Ramos (cell line): ENCODE measurements around the gene PHYKPL.

Source experiments
- in situ Hi-C: fragments of 300-500 bp; cut with MboI; formaldehyde crosslinking; loops from one replicate; pipeline ENCODE4 v1.14.3; 2022; ENCODE audit warnings: low sequenced_read_pairs; ENCODE audit not compliant: unreplicated experiment

Gene PHYKPL

DNA sequence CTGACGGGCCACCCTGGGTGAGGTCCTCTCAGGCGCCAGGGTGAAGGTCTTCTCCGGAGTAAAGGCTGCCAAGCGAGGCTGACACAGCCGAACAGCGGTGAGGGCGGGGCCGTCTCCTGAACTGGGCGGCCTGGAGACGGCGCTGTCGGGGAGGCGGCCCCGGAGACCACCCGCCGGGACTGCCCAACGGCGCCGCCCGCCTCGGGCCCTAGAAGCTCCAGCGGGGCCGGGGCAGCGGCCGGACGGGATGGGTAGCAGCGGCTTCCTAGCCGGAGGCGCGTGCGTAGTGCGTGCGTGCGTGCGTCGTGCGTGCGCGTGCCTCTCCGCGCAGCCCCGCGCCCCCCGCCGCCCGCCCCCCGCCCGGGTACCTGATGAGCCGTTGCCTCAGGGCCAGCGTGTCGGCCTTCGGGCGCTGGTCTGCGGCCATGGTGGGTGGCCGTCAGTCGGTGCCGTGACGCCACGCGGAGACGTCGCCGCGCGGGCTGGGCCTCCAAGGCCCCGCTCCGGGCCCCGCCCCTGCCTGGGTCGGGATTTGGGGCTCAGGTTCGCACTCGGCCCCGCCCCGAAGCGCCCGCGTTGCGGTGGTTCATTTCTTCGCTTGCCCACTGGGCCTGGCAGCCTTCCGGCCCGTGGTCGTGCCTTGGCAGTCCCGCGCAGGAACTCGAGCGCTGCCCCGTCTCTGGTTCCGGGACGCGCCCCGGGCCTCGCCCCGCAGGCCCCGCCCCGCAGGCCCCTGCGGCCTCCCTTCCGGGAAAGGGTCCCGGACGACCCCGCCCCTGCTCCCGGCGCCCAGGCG is at the start of gene PHYKPL:
Gene PHYKPL (minus strand): TSS at position 679 of the 796 bp plus-strand sequence. CDS start 252 bp downstream, at position 427.
- in situ Hi-C loops: no loop called here

DNA sequence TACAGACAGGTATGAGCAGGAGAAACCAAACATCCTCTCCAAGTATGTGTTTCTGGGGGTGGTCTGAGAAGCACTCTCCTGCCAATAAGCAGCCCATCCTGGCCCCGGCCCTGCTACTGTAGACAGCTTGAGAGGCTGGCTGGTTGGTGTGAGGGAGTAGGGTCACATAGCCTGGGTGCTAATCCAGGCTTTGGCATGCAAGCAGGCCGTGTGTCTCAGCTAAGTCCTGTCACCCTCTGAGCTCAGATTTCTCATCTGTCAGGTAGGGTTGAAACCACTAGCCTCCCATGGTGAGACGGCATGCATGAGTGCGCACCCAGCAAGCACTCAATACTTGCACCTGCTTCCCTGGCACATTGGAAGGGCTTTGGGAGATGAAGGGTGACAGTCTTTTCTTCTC is 49.8 kb upstream of the PHYKPL start:
- in situ Hi-C loops: loop anchor here (25.0 kb wide), 1 partner anchor 555 kb away; no protein-coding TSS in a partner anchor

DNA sequence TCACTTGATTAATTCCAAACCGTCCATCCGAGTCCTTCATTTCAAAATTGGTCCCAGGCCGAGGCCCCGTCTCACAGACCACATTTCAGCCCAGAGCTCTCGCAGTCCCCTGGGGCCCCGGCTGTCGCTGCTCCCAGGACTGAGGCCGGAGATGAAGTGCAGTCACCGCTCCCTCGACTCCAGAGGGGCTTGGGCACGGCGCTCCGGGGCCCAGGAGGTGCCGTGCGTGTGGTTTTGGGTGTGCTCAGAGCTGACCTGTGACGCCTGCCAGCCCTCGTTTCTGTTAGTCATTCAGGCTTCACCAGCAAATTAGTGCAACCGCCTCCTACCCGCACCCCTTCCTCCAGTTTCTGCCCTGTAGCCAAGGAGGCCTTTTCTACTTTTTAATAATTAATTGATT is 48.7 kb upstream of the PHYKPL start:
- in situ Hi-C loops: loop anchor here (25.0 kb wide), 1 partner anchor 556 kb away; no protein-coding TSS in a partner anchor

DNA sequence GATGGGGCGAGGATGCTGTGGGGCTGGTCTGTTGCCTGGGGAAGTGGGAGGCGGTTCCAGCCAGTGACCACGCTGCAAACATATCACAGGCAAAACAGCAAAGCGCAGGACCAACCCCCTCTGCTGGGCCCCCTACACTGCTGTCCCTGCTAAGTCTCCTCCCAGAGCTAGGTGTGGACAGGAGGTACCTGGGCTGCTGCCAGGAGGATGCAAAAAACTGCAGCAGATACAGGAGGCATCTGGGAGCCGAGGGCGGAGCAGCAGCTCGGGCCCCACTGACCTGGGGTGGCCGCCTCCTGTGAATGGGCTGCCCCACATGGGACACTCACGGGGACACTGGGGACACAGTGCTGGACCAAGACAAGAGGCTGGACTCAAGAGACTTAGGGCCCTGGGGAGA is 48.0 kb upstream of the PHYKPL start:
- in situ Hi-C loops: loop anchor here (25.0 kb wide), 1 partner anchor 557 kb away; no protein-coding TSS in a partner anchor

DNA sequence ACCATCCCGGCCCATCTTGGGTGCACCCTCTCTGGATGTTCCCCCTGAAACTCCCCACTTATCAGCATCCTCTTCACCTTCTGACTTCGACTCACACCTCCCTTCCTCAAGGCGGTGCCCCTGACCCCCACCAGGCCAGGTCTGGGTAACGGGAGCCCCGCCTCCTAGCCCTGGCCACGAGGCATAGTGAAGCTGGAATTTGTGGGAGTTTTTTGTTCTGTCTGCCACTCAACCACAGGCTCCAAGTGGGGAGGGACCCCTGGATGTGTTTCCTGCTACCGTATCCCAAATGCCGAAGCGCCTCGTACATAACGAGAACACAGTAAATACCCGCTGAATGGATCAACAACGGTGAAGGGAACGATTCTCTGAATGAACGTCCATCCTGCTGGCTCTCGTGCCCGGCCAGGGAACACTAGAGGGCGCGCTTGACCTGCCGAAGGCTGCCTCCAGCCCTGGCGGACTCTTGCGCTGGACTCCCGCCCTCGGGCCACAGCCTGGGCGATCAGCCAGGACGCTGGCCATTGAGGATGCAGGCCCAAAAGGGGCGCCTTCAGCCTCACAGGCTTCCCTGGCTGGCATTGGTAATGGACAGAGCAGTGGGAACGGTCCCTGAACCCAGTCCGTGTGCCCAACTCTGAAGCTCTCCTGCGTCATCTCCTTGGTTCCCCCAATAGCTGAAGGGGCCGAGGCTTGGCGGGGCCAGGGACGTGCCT is 47.3 kb upstream of the PHYKPL start:
- in situ Hi-C loops: loop anchor here (25.0 kb wide), 1 partner anchor 557 kb away; no protein-coding TSS in a partner anchor

DNA sequence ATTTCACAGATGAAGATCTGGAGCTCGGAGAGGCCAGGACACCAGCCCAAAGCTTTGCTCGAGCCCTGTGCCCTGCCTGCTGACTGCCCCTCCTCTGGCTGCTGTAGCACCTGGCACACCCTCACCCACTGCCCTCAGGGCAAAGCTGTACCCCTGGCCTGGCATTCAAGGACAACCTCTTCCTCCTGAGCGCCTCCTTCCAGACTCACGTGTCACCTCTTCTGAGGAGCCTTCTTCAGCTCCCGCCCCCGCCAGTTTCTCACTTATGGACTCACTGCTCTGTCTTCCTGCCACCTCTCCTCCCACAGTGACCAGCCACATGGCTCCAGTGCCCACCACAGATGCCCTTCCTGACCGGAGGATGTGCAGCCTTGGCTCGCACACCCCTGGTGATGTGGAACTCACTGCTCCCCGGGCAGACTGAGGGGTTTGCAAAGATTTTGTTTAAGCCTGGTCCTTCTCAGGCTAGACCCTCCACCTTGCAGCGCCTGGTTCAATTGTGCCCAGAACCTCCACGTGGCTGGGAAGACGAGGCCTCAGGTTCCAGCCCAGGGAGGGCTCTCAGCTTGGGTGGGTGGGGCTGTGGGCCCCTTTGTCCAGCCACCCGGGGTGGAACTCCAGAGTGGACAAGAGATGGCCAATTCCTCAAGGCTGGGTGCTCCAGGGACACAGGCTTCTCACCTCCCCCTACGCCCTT is 46.6 kb upstream of the PHYKPL start:
- in situ Hi-C loops: loop anchor here (25.0 kb wide), 1 partner anchor 558 kb away; no protein-coding TSS in a partner anchor

DNA sequence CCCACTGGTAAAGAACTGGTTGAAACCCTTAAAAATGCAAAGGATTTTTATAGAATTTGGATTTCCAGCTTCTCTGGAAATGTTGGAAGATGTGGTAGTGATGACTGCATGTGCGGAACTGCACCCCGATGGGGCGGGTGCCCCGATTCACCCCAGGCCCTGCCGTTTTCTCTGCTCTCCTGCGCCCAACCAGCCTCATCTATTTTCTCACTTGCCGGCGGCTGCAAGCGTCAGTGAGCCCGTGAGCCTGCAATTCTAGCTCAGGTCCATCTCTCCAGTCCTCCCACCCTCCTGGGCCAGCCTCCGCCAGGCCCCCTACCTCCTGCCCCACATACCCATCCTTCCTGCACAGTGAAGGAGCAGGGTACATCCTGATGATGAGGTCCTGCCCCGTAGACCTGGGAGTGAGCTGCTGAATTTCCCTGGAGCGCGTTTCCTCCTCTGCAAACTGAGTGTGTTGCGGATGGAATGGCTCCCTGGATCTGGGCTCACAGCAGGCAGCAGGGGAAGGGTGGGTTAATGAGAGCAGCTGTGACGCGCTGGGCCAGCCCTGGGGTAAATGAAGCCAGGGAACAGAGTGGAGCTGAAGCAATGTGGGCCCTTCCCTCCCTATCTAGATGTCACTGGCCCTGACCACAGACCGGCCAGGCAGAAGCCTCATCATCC is 45.9 kb upstream of the PHYKPL start:
- in situ Hi-C loops: loop anchor here (25.0 kb wide), 1 partner anchor 559 kb away; no protein-coding TSS in a partner anchor

DNA sequence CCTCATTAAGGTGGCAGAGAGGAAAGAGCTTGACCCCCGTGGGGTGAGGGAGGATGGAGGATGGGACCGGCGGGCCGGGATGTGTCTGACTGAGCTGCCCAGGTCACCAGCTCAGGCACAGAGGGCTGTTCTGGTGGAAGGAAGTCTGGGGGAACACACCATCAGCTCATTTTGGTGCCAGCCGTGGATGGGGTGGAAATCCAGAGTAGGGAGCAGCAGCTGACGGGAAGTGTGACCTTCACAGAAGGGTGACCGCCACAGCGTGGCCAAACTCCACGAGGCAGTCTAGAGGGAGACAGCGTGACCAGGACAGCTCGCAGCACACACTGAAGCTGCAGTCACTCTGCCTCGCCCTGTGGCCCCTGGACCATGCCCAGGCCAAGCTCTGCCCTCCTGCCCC is 45.3 kb upstream of the PHYKPL start:
- in situ Hi-C loops: loop anchor here (25.0 kb wide), 1 partner anchor 559 kb away; no protein-coding TSS in a partner anchor

DNA sequence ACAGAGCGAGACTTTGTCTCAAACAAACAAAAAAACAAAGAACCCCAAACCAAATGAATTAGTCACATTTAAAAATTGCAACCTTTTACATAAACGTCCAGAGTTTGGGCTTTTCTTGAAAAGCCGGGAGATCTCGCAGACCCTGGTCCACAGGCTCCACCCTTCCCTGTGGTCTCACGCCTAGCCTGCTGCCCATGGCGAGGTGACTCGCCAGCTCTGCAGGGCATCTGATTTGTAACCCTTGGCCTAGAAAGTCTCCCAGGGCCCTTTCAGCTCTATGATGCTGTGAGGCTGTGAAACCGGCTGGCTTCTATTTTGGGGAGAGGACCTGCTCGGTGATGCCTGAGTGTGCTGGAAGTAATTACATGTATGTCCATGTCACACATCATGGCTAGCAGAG is 44.7 kb upstream of the PHYKPL start:
- in situ Hi-C loops: loop anchor here (25.0 kb wide), 1 partner anchor 560 kb away; no protein-coding TSS in a partner anchor

DNA sequence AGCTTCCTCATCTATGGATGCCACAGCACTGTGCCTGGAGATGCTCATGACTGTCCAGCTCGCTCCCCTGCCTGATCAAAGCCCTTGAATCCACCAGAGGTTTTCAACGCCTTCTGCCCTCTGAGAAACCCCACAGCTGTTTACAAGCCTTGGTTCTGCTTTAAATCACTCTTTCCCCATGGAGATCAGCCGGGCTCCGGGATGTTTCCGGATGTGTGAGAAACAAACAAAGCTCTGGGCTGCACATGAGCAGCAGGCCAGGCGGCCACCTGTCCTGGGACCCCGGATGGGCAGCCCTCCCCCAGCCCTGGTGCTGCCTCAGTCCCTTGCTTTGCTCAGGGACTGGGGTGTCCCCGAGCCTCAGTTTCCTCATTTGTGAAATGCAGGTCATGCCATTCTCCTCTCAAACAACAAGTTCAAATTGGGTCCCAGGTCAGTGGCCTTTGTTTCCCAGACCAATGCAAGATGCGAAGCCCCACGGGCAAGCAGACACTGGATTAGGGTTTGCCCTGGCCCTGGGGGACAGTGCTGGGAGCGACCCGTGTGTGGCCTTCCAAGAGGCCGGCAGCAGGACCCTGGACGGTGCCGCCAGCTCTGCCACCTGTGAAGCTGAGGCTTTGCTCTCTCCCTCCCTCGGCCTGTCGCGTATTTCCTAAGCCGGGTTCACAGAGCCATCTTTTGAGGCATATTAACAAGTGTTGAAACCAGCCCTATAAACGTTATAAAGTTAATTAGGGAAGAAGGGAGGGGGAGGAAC is 42.4 kb upstream of the PHYKPL start:
- in situ Hi-C loops: loop anchor here (25.0 kb wide), 1 partner anchor 562 kb away; no protein-coding TSS in a partner anchor

DNA sequence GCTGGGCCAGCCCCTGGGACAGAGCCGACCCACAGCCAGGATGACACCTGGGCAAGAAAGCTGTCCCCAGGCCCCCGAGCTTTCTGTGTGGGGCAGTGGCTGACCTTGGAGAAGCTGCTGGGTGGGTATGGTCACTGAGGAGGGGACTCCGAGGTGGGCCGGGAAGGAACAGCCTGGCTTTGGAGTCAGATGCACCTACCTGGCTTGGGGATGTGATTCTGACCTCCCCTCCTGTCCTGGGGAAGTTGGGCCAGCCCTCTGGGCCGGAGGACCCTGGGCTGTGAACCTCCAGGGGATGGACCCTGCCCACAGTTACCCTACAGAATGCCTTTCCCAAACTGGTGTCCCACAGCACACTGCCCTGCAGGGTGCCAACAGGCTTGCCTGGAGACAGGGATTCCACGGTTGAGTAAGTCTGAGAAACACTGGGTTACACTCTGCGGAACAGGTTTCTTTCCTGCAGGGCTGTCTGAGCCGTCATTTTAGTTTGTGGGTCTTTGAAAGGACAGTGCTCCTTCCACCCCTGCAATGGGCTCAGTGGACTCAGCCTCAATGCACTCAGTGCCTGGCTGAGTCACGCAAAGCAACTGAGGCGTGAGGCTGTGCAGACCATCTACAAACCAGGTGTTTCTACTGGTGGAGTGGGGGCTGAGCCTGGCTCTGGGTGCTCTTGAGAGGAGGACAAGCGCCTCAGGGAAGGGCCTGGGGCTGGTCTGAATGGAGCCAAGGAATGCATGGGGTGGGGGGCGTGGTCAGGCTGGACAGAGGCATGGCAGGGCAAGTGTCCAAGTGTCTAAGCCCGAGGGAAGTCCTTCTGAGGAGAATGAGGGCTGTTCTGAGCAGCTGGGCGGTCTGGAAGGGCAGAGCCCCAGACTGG is 41.3 kb upstream of the PHYKPL start:
- in situ Hi-C loops: no loop called here

DNA sequence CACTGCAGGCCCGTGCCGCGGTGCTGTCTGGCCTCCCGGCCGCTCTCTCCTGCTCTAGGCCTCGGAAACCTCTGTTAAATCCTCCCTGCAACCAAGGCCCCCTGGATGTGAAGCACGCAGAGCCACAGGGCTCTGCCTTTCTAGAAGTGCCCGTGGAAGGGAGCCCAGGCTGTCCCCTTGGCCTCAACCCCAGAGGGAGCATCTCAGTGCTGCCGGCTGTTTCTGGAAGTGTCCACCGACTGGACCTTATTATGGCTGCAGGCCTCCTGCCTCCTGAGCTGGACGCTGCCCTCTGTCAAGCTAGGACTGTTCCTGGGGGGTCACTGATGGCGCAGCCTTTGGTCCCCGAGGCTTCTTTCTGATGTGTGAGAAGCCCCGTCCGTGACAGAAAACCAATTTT is 40.4 kb upstream of the PHYKPL start:
- in situ Hi-C loops: no loop called here

DNA sequence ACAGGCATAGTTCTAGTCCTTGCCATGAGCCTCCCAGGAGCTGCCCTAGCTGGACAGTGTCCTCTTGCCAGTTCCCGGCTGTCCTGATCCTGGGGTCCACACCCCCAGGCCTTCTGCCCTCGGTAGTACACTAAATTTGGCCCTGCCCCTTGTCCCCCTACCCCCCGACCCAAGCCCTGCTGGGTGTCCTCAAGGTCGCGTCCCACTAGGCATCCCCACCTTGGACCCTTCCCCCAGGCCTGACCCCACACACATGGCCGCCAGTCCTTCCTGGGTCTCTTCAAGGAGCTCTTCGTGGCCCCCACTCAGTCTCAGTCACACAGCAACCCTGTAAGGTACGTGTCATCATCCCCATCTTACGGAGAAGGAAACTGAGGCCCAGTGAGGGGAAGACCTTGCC is 40.0 kb upstream of the PHYKPL start:
- in situ Hi-C loops: no loop called here

DNA sequence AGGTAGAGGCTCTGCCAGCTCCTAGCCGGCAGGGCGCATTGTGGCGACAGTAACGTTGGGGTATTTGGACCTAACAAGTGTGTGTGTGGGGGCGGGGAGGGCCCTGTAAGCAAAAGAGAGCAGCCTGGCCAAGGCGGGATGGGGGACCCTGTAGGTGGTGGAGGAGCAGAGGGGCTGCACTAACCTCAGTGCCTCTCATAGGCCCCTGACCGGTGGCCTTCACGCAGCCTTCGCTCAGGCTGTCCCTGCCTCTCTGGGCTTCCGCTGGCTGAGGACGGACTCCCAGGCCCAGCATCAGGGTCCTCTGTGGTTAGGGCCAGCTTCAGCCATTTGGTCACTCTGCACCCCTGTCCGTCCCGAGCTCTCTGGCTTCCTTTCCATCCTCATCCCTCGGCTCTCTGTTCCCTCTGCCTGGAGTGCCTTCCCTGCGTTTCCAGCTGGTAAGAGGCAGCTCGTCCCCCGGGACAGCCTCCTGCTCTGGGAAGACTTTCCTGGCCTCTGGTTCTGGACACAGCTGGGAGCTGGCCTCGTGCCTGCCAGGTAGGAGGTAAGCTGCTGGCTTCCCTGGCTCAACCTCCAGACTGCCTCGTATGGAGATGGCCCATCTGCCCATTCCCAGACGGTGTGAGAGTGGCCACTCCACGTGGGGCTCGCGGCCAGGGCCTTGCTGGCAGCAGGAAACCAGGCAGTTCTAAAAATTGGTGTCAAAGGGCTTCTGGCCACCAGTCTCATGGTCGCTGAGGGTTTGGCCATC is 39.3 kb upstream of the PHYKPL start:
- in situ Hi-C loops: no loop called here

DNA sequence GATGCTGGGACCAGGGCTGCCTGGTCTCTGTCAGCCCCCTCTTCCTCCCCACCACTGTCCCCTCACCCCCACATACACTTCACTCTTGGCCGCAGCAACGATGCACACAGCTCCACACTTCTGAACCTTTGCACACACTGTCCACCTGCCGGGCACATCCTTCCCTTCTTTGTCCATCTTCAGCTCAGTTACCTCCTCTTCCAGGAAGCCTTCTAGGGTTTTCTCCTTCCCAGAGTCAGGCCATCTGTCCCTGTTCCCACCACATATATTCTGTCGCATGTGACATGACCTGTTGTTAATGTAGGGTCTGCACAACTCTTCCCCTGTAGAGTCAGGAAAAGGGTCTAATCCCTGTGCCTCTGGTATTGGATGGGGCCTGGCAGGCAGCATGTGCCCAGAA is 38.6 kb upstream of the PHYKPL start:
- in situ Hi-C loops: no loop called here

DNA sequence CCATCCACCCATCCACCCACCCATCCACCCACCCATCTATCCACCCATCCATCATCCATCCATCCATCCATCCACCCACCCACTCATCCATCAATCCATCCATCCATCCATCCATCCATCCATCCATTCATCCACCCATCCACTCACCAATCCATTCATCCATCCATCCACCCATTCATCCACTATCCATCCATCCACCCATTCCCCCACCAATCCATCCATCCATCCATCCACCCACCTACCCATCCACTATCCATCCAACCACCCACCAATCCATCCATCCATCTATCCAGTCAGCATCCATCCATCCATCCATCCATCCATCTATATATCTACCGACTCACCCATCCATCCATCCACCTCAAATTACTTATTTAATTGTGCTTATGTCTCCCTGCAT is 36.9 kb upstream of the PHYKPL start:
- in situ Hi-C loops: no loop called here

DNA sequence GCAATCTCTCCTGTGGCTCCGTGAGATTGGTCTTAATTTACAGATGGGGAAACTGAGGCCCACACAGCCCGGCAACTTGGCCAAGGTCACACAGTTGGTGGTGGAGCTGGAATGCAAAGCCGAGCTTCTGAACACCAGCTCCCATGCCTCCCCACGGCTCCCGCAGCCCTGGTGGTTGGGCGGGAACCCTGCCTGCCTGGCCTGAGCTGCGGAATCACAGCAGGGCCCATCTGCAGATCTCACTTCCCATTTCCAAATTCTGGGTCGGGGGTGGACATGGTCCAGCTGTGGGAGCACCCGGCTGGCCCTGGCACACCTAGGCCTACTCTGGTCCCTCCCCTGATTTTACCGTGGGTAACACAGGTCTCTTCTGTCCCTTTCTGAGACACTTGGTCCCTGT is 35.3 kb upstream of the PHYKPL start:
- in situ Hi-C loops: no loop called here

DNA sequence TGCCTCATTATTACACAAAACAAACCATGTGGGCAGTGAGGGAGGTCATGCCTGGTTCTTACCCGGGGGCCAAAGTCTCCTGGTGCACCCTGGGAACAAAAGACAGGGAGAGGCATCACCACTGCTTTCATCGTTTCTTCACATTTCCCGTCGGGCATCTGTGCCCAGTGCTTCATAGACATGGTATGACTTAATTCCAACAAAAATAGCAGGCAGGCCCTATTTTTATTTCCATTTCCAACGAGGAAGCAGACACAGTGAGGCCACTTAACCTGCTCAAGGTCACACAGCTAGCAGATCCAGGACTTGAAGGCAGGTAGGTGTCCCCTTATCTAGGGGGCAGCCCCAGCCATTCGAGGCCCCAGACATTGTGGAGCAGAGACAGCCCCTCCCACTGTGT is 34.6 kb upstream of the PHYKPL start:
- in situ Hi-C loops: no loop called here
